HS-5 (cell line): ENCODE measurements around the gene ARMC12.

Experiments
- DNase-seq: peaks from one replicate; pipeline ENCODE4 v3.0.0-alpha.2; 2012; ENCODE audit warnings: low read depth

ARMC12 gene

GRCh38 chr6:35776364-35777215, 39.8 kb downstream of the ARMC12 start, which contains the start of gene CLPSL2:
Gene CLPSL2 (plus strand): TSS chr6:35776598. CDS start chr6:35776619, 21 bp downstream.
- no peak for DNase-seq

- DNase-seq, result no peak
Measured at GRCh38 chr6:35777356-35778102, 40.7 kb downstream of the ARMC12 start.

- DNase-seq, result no peak
Measured at GRCh38 chr6:35778437-35778836, 41.6 kb downstream of the ARMC12 start.

- DNase-seq, result no peak
Measured at GRCh38 chr6:35780719-35781118, 43.9 kb downstream of the ARMC12 start, which contains the start of gene CLPSL1. Gene CLPSL1 (plus strand): TSS chr6:35781019. CDS start chr6:35781111, 92 bp downstream.

GRCh38 chr6:35781290-35781689, 44.5 kb downstream of the ARMC12 start:
- no peak for DNase-seq

- DNase-seq, result no peak
Measured at GRCh38 chr6:35782424-35782823, 45.6 kb downstream of the ARMC12 start.

- DNase-seq, result no peak
Measured at GRCh38 chr6:35784200-35784599, 47.4 kb downstream of the ARMC12 start.

GRCh38 chr6:35786272-35786671, 49.4 kb downstream of the ARMC12 start:
- DNase-seq, result no peak

GRCh38 chr6:35786810-35787209, 50.0 kb downstream of the ARMC12 start:
- DNase-seq, result no peak

- no peak for DNase-seq
Measured at GRCh38 chr6:35787266-35788218, 50.7 kb downstream of the ARMC12 start.

- DNase-seq, result no peak
Measured at GRCh38 chr6:35788423-35788982, 51.7 kb downstream of the ARMC12 start.

GRCh38 chr6:35790683-35791082, 53.9 kb downstream of the ARMC12 start:
- DNase-seq, result no peak

- DNase-seq, result no peak
Measured at GRCh38 chr6:35794536-35795452, 58.0 kb downstream of the ARMC12 start.

GRCh38 chr6:35795453-35796071, 58.7 kb downstream of the ARMC12 start:
- no peak for DNase-seq

- no peak for DNase-seq
Measured at GRCh38 chr6:35796236-35796635, 59.4 kb downstream of the ARMC12 start.

GRCh38 chr6:35797837-35798526, 61.1 kb downstream of the ARMC12 start:
- no peak for DNase-seq
